ENCODE data around the gene SOX14. TPM values are rescaled to one million over a fixed set of nuclear protein-coding genes. Genes with fewer than 3 reads are reported as not detected.

The SOX14 gene
- total RNA-seq, 2 donors from 2014 or later, result not detected

DNA sequence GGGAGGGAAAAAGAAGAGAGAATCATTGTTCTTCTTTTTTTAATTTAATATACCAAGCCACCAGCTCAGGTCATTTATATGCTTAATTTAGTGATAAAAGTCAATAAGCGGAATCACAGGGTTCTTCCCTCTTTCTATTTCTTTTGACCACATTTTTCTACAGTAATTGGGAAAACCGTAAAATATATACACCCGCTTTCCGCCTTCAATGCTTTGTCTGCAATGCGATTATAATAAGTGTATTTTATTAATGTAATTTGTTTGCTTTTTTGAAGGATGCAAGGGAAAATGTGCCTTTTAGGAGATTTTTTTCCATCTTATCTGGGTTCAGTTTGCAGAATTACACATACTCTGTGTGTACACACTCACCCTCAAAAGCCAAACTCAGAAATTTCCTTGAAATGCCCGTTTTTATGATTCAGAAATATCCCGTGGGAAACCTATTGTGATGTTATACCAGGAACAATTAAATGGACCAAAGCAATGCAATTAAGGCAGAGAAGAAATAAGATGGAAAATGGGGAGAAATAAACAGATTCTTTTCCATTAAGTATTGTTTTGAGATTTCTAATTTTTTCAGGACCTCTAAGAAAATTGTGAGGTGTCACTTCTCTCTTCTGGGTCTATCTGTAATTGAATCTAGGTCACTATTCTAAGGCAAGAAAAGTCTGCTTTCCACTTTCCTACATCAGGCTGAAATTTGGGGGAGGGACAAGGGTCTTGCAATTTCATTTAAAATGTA, 8.3 kb downstream of the SOX14 start:
- no peak for ATAC-seq
- Mint-ChIP-seq H3K36me3 (no peaks in the 10 kb centered on the region), H3K9me3 (no peaks in the 10 kb centered on the region), H3K4me3 (no peak overlapping the region), H3K27me3 (peaks cover 44 to 50% of the 10 kb centered on the region in 2 donors), H3K4me1 (ENCODE audit: low read depth in 2 of 2) (peaks cover 0 to 4% of the 10 kb centered on the region in 2 donors), H3K27ac (no peak overlapping the region)
- DNase-seq (ENCODE audit: low spot score), result no peak

- Mint-ChIP-seq H3K36me3 (no peaks in the 10 kb centered on the region), H3K27ac (no peak overlapping the region), H3K27me3 (peaks cover 11 to 14% of the 10 kb centered on the region in 2 donors), H3K4me1 (ENCODE audit: low read depth in 2 of 2) (no peaks in the 10 kb centered on the region), H3K4me3 (no peak overlapping the region), H3K9me3 (peaks cover 6% of the 10 kb centered on the region)
- DNase-seq (ENCODE audit: low spot score) (no peak), ATAC-seq (no peak)
Observed at GRCh38 chr3:137778941-137779340, 14.8 kb downstream of the SOX14 start.

DNA sequence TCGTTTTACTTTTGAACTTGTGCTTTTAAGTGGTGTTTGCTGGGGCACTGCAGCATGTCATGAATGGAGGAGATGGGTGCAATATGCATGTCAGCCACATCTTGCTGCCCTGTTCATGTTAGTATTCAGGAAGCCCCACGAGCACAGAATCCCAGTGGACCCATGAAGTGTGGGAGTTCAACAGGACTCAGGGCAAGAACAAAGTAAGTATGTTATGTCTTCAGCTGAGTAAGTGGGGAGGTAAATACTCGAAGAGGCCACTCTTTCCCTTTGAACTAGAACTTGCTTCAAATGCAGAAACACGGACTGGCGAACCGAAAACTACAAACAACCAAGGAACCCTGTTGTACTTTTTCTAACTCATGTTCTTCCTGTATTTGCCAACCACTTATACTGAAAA, 23.4 kb downstream of the SOX14 start:
- Mint-ChIP-seq H3K9me3 (no peaks in the 10 kb centered on the region), H3K4me3 (no peak overlapping the region), H3K4me1 (ENCODE audit: low read depth in 2 of 2) (no peaks in the 10 kb centered on the region), H3K27ac (no peak overlapping the region), H3K36me3 (no peaks in the 10 kb centered on the region), H3K27me3 (no peaks in the 10 kb centered on the region)
- ATAC-seq (no peak), DNase-seq (ENCODE audit: low spot score) (no peak)

DNA sequence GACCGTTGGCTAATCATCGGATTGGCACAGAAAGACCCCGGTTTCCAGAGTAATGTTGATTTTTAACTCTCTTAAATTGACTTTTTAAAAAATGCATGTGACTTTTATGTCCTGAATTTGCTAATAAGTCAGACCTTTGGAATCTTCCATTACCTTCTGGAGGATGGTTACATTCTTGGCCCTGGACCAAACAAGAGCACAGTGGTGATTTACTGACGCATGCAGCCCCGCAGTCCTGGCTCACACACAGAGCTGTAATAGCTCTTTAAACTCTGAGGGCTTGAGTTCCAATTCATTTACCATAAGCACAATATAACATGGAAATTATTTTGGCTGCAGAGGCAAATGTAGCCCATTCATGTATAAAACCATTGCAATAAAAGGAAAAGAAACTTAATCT, 25.1 kb downstream of the SOX14 start:
- Mint-ChIP-seq H3K36me3 (no peaks in the 10 kb centered on the region), H3K27me3 (no peaks in the 10 kb centered on the region), H3K4me1 (ENCODE audit: low read depth in 2 of 2) (no peaks in the 10 kb centered on the region), H3K27ac (no peak overlapping the region), H3K9me3 (no peaks in the 10 kb centered on the region), H3K4me3 (no peak overlapping the region)
- DNase-seq (ENCODE audit: low spot score) (no peak), ATAC-seq (no peak)

DNA sequence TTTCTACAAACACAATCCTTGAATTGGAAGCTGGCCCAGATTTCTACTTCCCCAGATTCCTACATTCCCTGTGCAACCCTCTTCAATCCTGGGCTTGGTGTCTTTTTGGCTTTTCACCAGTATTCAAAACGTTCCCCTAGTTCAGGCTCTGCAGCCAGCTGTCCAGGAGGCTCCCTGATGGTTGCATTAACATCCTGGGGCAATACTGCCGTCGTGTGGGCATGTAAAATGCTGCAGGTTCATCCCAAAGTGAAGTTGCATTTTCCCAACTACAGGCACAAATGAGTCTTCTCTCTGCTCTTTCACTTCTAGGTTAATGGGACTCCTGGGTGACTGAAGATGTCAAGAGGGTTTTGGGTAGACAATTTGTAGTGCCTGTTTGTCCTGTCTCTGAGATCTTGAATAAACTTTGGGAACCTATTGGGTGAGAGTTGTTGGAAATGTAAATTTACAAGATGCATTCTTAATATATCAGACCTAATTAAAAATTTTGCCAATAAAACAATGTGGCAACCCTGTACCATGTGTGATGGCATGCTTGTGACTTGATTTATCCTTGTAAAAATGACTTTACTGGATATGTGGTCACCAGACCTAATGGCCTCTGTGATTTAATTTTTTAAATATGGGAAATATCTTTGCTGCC, 28.6 kb downstream of the SOX14 start:
- H3K27ac Mint-ChIP-seq, result no peak overlapping the region
- H3K4me3 Mint-ChIP-seq, result no peak overlapping the region
- no peak for ATAC-seq
- DNase-seq (ENCODE audit: low spot score), result no peak
- no peaks in the 10 kb centered on the region for H3K9me3 Mint-ChIP-seq
- H3K27me3 Mint-ChIP-seq, result peaks cover 0 to 8% of the 10 kb centered on the region in 2 donors
- H3K4me1 Mint-ChIP-seq (ENCODE audit: low read depth in 2 of 2), result no peaks in the 10 kb centered on the region
- no peaks in the 10 kb centered on the region for H3K36me3 Mint-ChIP-seq

DNA sequence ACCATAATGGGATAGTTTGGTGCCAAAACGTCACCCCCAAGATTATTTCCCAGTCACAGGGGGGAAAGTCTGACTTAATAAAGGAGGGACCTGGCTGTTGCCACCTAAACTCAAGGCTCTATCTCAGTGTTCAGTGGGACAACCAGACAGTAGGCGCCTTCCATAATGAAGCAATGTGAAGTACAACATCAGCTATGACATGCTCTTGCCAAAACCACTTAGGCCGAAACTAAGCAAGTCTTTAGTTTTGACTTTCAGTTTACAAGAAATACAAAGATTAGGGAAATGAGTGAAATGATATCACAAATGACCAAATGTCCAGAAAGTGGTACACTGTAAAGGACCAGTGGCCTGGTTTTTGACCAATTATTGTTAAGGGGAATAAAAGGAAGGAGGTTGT, 32.9 kb downstream of the SOX14 start:
- ATAC-seq, result no peak
- peaks cover 14% of the 10 kb centered on the region for H3K9me3 Mint-ChIP-seq
- no peaks in the 10 kb centered on the region for H3K4me1 Mint-ChIP-seq (ENCODE audit: low read depth in 2 of 2)
- DNase-seq (ENCODE audit: low spot score), result no peak
- H3K27ac Mint-ChIP-seq, result no peak overlapping the region
- H3K36me3 Mint-ChIP-seq, result peaks cover 4% of the 10 kb centered on the region
- peaks cover 0 to 19% of the 10 kb centered on the region in 2 donors for H3K27me3 Mint-ChIP-seq
- no peak overlapping the region for H3K4me3 Mint-ChIP-seq

DNA sequence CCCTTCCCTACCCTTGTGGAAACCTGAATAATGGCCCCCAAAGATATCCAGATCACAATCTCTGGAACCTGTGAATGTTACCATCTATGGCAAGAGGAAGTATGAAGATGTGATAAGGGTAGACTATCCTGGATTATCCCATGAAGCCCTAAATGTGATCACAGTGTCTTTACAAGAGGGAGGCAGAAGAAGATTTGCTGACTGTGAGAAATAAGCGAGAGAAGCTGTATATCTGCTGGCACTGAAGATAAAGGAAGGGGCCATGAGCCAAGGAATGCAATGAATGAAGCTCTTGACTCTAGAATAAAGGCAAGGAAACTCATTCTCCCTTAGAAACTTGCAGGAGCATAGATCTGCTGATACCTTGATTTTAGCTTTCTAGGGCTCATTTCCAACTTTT, 39.1 kb downstream of the SOX14 start:
- Mint-ChIP-seq H3K27me3 (peaks cover 0 to 12% of the 10 kb centered on the region in 2 donors), H3K4me3 (no peak overlapping the region), H3K9me3 (peaks cover 18% of the 10 kb centered on the region), H3K36me3 (peaks cover 4% of the 10 kb centered on the region), H3K4me1 (ENCODE audit: low read depth in 2 of 2) (no peaks in the 10 kb centered on the region), H3K27ac (no peak overlapping the region)
- ATAC-seq (no peak), DNase-seq (ENCODE audit: low spot score) (no peak)

GRCh38 chr3:137807998-137808397, 43.9 kb downstream of the SOX14 start:
- Mint-ChIP-seq H3K4me1 (ENCODE audit: low read depth in 2 of 2) (no peaks in the 10 kb centered on the region), H3K27me3 (peaks cover 0 to 3% of the 10 kb centered on the region in 2 donors), H3K4me3 (no peak overlapping the region), H3K27ac (no peak overlapping the region), H3K9me3 (peaks cover 9% of the 10 kb centered on the region), H3K36me3 (no peaks in the 10 kb centered on the region)
- DNase-seq (ENCODE audit: low spot score) (no peak), ATAC-seq (no peak)

DNA sequence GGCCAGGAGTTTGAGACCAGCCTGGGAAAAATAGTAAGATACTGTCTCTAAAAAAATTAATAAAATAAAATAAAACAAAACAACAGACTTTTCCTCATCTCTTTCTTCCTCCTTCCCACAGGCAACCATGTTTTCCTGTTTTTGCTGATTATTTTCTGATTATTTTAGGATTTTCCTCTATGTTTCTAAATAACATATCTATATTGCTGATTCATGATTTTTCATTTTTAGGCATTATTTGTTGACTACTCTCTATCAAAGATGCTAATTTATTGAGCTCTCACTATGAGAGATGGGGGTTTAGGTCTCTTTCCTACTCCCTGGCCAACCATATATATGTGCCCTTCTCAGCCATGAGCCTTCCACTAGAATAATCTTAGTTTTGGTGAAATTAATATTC, 45.4 kb downstream of the SOX14 start:
- H3K36me3 Mint-ChIP-seq, result no peaks in the 10 kb centered on the region
- DNase-seq (ENCODE audit: low spot score) (no peak), ATAC-seq (no peak)
- H3K4me3 Mint-ChIP-seq, result no peak overlapping the region
- no peaks in the 10 kb centered on the region for H3K4me1 Mint-ChIP-seq (ENCODE audit: low read depth in 2 of 2)
- peaks cover 6% of the 10 kb centered on the region for H3K9me3 Mint-ChIP-seq
- no peak overlapping the region for H3K27ac Mint-ChIP-seq
- peaks cover 0 to 3% of the 10 kb centered on the region in 2 donors for H3K27me3 Mint-ChIP-seq

GRCh38 chr3:137812023-137812422, 47.9 kb downstream of the SOX14 start:
- ATAC-seq, result no peak
- Mint-ChIP-seq H3K9me3 (peaks cover 6% of the 10 kb centered on the region), H3K4me3 (no peak overlapping the region)

GRCh38 chr3:137815251-137815650, 51.1 kb downstream of the SOX14 start:
- no peaks in the 10 kb centered on the region for H3K36me3 Mint-ChIP-seq
- no peak overlapping the region for H3K4me3 Mint-ChIP-seq
- no peak overlapping the region for H3K27ac Mint-ChIP-seq
- ATAC-seq (peak; percentile 20 to 45), DNase-seq (ENCODE audit: low spot score) (no peak)
- no peaks in the 10 kb centered on the region for H3K4me1 Mint-ChIP-seq (ENCODE audit: low read depth in 2 of 2)
- H3K9me3 Mint-ChIP-seq, result peaks cover 3% of the 10 kb centered on the region
- H3K27me3 Mint-ChIP-seq, result no peaks in the 10 kb centered on the region

More at GRCh38 chr3:137812023-137812422, 47.9 kb downstream of the SOX14 start:
- DNase-seq (ENCODE audit: low spot score), result no peak
- Mint-ChIP-seq H3K27me3 (peaks cover 0 to 3% of the 10 kb centered on the region in 2 donors), H3K36me3 (no peaks in the 10 kb centered on the region), H3K4me1 (ENCODE audit: low read depth in 2 of 2) (no peaks in the 10 kb centered on the region), H3K27ac (no peak overlapping the region)

Other genes starting within 250 kb of the SOX14 start
- not detected for gene CLDN18, start 245.8 kb downstream of the SOX14 start, total RNA-seq

Data from natural killer cell treated with Interleukin-12 subunit alpha and Interleukin-12 subunit beta and Interleukin-15 and Interleukin-18, amount 100 ng/mL, for 72 hours (primary cell).